ENCODE results near the gene FGFR3. TPM values are rescaled to one million over a fixed set of nuclear protein-coding genes. Genes with fewer than 3 reads are reported as not detected.

The FGFR3 gene
- total RNA-seq, 4 donors from 2014 or later: 0.22 to 1.3 (median 0.94) TPM; not detected in 1

DNA sequence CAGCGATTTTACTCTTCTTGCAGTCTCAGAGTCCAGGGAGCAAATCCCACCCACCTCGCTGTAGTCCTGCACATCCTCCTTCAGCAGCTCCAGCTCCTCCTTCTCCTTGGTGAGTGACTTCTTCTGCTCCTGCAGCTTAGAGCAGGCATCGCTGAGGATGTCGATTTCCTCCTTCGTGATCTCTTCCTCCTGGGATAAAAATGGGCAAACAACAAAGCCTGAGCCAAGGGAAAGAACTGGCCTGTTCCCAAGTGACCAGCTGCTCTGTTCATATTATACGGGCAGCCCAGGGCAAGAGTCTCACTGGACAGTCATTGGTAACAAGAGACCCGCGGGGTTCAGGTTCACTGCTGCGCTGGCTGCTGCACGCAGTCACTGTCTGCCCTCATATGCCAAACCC, 26.2 kb downstream of the FGFR3 start:
- TF ChIP-seq, protein P1, sequence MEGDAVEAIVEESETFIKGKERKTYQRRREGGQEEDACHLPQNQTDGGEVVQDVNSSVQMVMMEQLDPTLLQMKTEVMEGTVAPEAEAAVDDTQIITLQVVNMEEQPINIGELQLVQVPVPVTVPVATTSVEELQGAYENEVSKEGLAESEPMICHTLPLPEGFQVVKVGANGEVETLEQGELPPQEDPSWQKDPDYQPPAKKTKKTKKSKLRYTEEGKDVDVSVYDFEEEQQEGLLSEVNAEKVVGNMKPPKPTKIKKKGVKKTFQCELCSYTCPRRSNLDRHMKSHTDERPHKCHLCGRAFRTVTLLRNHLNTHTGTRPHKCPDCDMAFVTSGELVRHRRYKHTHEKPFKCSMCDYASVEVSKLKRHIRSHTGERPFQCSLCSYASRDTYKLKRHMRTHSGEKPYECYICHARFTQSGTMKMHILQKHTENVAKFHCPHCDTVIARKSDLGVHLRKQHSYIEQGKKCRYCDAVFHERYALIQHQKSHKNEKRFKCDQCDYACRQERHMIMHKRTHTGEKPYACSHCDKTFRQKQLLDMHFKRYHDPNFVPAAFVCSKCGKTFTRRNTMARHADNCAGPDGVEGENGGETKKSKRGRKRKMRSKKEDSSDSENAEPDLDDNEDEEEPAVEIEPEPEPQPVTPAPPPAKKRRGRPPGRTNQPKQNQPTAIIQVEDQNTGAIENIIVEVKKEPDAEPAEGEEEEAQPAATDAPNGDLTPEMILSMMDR (IDR thresholded peaks at IDR 0.05; ENCODE audit: low read depth): no peak

DNA sequence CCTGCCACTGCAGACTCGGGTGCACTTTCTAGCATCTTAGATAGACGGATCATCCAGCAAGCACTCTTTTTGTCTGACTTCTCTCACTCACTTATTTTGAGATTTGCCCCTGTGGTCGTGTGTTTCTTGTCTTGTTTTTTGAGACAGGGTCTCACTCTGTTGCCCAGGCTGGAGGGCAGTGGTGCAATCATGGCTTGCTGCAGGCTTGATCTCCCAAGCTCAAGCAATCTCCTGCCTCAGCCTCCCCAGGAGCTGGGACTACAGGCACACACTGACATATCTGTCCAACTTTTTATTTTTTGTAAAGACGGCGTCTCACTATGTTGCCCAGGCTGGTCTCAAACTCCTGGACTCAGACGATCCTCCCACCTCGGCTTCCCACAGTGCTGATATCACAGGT, 26.7 kb downstream of the FGFR3 start:
- TF ChIP-seq, protein P1 (IDR thresholded peaks at IDR 0.05; ENCODE audit: low read depth): no peak

DNA sequence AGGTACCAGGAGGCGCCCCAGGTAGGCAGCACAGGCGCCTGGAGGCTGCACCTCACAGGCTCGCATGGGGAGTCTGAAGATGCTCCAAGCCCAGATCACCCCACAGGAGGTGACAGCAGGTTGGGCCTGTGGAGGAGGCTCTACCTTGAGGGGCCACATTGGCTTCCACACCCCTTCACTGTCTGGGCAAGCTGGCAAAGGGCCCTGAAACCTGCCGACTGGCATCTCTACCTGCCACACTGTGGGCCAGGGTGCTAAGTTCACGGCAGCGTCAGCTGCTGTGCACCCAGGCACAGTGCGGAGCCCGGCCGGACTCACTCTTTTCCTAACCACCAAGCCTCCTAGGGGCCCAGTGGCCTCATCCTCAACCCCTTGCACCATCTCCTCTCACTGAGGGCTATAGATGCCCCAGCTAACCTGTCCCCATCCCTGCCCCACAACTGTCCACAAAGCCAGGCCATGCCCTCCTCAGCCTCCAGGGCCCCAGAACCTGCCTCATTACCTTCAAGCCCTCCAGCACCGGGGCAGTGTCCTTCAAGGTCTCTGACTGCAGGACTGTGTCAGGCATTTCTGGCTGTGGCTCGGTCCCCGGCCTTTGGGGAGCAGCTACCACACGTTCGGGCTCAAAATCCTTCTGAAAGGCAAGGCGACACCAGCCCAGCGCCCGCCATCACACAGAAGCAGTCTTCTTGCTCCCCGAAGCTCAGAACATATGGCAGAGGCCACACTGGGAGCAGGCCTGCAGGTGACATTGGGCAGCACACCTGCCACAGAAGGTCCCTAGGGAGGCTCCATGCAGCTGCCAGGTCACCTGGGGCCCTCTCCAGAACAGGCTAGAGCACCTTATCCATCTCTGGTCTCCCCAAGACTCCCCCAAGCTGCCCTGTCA, 28.8 kb downstream of the FGFR3 start:
- TF ChIP-seq, protein P1 (IDR thresholded peaks at IDR 0.05; ENCODE audit: low read depth): no peak

DNA sequence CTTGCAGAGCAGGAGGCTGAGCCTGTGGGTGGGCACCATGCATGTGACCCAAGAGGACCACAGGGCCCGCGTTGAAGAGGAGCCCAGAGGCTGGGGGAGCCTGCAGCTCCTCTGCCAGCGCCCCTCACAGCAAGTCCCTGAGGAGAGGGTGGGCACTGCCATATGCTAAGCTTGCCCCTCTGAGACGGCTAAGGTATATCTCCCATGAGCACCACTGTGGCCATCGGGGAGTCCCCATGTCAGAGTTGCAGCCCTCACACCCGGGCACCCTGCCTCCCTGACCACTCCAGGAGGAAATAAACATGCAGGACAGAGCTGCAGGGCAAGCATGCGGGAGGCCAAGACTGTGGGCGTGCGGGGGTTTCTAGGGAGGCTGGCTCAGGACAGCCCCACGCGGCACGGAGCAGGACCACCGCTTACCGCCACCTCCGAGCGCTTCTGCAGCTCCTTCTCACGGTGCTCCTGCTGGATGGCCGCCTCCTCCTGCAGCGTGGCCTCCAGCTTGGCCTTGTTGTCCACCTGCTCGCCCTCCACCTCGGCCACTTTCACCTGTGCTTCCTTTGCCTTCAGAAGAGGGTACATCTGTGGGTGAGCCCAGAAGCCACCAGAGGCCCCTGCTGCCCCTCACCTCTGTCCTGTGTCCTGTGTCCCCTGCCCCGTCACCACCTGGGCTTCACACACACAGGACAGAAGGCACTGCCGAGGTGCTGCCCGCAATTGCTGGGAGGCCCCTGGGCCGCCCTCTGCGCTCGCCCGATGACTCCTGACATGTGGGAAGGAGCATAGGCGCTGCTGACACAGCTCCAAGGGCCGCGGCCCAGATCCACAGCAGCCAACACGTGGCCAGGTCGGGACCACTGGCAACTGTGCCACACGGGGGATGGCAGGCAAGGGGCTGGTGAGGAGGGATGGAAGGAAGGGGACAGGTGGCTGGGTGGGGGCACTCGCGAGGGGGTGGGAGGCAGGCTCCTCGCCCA, 29.8 kb downstream of the FGFR3 start:
- TF ChIP-seq, protein P1 (IDR thresholded peaks at IDR 0.05; ENCODE audit: low read depth): no peak

DNA sequence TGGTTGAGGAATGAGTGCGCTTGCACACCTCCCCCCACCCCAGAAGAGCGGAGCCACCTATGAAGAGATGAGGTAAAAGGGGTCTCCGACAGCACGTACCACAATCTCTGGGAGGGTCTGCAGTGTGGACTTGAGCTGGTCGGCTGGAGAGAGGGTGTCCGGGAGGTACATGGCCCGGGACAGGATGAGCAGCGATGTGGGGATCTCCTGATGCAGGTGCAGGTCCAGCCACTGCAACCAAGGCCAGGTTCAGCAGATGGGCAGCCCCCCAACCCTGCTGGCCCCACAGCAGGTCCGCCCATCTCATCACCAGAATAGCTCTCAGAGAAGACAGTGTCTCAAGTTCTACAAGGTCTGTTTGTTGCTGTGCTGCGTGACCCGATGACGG, 30.4 kb downstream of the FGFR3 start:
- TF ChIP-seq, protein P1 (IDR thresholded peaks at IDR 0.05; ENCODE audit: low read depth): no peak

DNA sequence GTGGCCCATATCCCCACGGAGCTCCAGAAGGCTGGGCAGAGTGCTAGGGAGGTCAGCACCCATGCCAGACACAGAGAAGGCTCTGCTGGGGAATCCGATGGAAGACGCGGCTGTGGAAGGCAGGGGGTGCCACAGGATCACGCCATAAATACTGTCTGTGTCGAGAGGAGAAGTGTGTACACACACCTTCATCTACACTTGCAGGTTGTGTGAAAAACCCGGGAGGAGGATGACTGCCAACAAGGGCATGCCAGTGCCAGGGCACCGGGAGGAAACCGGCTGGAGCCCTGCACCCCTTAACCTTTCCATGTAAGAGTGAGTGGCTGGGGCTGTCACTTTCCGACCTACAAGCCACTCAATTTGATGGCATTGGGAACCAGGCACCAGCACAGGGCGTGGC, 31.7 kb downstream of the FGFR3 start:
- TF ChIP-seq, protein P1 (IDR thresholded peaks at IDR 0.05; ENCODE audit: low read depth): no peak

DNA sequence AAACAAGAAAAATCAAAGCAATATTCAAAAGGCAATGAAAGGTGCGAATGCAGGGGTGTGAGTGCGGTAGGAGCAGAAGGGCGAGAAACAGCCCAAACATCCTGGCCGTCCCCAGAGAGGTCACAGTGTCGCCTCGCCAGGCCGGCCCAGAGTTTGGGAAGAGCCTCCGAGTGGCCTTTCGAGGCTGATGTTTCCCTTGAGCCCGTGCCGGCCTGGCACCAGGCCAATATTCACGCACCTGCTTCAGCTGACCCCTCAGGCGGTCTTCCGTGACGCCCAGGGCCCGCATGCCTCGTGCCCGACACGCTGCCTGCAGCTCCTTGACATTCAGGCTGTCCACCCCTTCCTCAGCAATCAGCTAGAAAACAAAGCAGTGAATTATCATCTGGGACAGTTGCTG, 32.2 kb downstream of the FGFR3 start:
- TF ChIP-seq, protein P1 (IDR thresholded peaks at IDR 0.05; ENCODE audit: low read depth): no peak
